Breast epithelium (tissue), 3 donors: ENCODE data around the gene NAALADL2.

Experiments
- CTCF ChIP-seq, 3 donors: fragments of 450-650 bp; IDR thresholded peaks; one replicate each; pipeline ENCODE4 v1.5.1; 2016 to 2017; ENCODE audit warnings: antibody characterized with exemption in 3 of 3, mild to moderate bottlenecking in 3 of 3, moderate library complexity in 3 of 3
- POLR2A ChIP-seq: fragments of 450-650 bp; IDR thresholded peaks from one replicate; pipeline ENCODE4 v1.6.1; 2016; ENCODE audit warnings: antibody characterized with exemption, mild to moderate bottlenecking, moderate library complexity
- POLR2AphosphoS5 ChIP-seq, 3 donors: sonication (generic); formaldehyde crosslinking; IDR thresholded peaks; one replicate each; pipeline ENCODE4 v1.6.1; 2017; ENCODE audit warnings: antibody characterized with exemption in 3 of 3

DNA sequence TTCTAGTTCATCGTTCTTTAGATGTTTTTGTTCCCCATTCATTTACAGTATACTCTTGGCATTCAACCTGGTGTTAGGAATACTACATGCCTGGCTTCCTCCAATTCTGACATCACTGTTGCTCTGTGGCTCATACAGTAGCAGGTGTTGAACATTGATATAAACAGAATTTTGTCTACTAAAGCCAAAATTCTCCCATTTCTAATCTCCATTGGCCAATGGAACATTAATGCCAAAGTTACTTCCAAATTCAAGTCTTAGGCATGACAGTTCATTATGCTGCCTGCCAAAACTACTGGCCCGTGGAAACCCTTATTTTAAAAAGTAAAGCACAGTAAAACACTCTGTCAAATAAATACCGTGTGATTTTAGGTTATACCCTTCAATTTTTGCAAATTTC, 368.0 kb downstream of the NAALADL2 start:
- TF ChIP-seq CTCF (IDR thresholded peaks at IDR 0.05): no peak
- TF ChIP-seq POLR2AphosphoS5 (IDR thresholded peaks at IDR 0.05): no peak
- no peak for TF ChIP-seq POLR2A
